Astrocyte of the cerebellum (primary cell): ENCODE measurements around the gene SLC3A2.
A peak's percentile ranks its signal among the peaks of the same experiment; 100 is the strongest.

Experiments
- DNase-seq: peaks from one replicate; pipeline ENCODE4 v3.0.0-alpha.2; 2011; ENCODE audit warnings: low read depth
- H3K4me3 ChIP-seq: 2 replicates; pipeline ENCODE4 v1.5.1; 2011; ENCODE audit warnings: mild to moderate bottlenecking, low read depth, low read length, moderate library complexity
- CTCF ChIP-seq: IDR thresholded peaks from 2 replicates; pipeline ENCODE4 v1.5.1; 2012; ENCODE audit warnings: low read length, low read depth, moderate library complexity, mild to moderate bottlenecking; ENCODE audit errors: missing control alignments
- in situ Hi-C: cut with HindIII; loops from 2 replicates; pipeline ENCODE4 v1.10.0; 2017; ENCODE audit warnings: low sequenced_read_pairs

Gene SLC3A2

GRCh38 chr11:62895501-62895900, 14.8 kb downstream of the SLC3A2 start:
- no peak for DNase-seq
- no peak overlapping the region for H3K4me3 ChIP-seq
- in situ Hi-C loops, result no loop called here
- no peak for TF ChIP-seq CTCF

GRCh38 chr11:62896049-62896448, 15.4 kb downstream of the SLC3A2 start:
- DNase-seq, result no peak
- in situ Hi-C loops, result no loop called here
- H3K4me3 ChIP-seq, result no peak overlapping the region
- no peak for TF ChIP-seq CTCF

GRCh38 chr11:62897311-62897710, 16.6 kb downstream of the SLC3A2 start:
- no peak for DNase-seq
- TF ChIP-seq CTCF, result no peak
- in situ Hi-C loops, result no loop called here
- H3K4me3 ChIP-seq, result no peak overlapping the region

- no peak for TF ChIP-seq CTCF
- in situ Hi-C loops, result no loop called here
- H3K4me3 ChIP-seq, result no peak overlapping the region
- DNase-seq, result no peak
Observed at GRCh38 chr11:62898027-62898426, 17.3 kb downstream of the SLC3A2 start.

- no peak for TF ChIP-seq CTCF
- in situ Hi-C loops, result no loop called here
- no peak for DNase-seq
- no peak overlapping the region for H3K4me3 ChIP-seq
Observed at GRCh38 chr11:62902932-62903331, 22.2 kb downstream of the SLC3A2 start.

- DNase-seq, result no peak
- in situ Hi-C loops, result loop anchor here (5.0 kb wide), 1 partner anchor 102 kb away; no protein-coding TSS in a partner anchor
- TF ChIP-seq CTCF, result no peak
- H3K4me3 ChIP-seq, result no peak overlapping the region
Observed at GRCh38 chr11:62905296-62905695, 24.6 kb downstream of the SLC3A2 start.

- TF ChIP-seq CTCF, result peak; percentile 100
- peak; percentile 70 for DNase-seq
- in situ Hi-C loops, result loop anchor here (5.0 kb wide), 1 partner anchor 101 kb away; no protein-coding TSS in a partner anchor
- no peak overlapping the region for H3K4me3 ChIP-seq
Observed at GRCh38 chr11:62905927-62906531, 25.3 kb downstream of the SLC3A2 start.
